BE2C (cell line): ENCODE results near the gene SIL1.

Source experiments
- DNase-seq: peaks from one replicate; pipeline ENCODE4 v3.0.0-alpha.2; 2020
- H3K27me3 ChIP-seq: fragments of 250-450 bp; sonication (Bioruptor Pico); 2 replicates; pipeline ENCODE4 v1.5.1; 2020; ENCODE audit warnings: mild to moderate bottlenecking
- H3K36me3 ChIP-seq: fragments of 250-450 bp; sonication (Bioruptor Pico); 2 replicates; pipeline ENCODE4 v1.5.1; 2020; ENCODE audit warnings: mild to moderate bottlenecking
- H3K4me1 ChIP-seq: fragments of 250-450 bp; sonication (Bioruptor Pico); 2 replicates; pipeline ENCODE4 v1.5.1; 2020
- H3K4me3 ChIP-seq: 2 replicates; pipeline ENCODE4 v1.5.1; 2011; ENCODE audit warnings: low read depth, low read length
- H3K9me3 ChIP-seq: fragments of 250-450 bp; sonication (Bioruptor Pico); 2 replicates; pipeline ENCODE4 v1.5.1; 2020
- TF ChIP-seq, protein P1 (sequence below): IDR thresholded peaks from 2 replicates; pipeline ENCODE4 v1.5.1; 2012; ENCODE audit warnings: mild to moderate bottlenecking, low read depth, low read length

The SIL1 gene

DNA sequence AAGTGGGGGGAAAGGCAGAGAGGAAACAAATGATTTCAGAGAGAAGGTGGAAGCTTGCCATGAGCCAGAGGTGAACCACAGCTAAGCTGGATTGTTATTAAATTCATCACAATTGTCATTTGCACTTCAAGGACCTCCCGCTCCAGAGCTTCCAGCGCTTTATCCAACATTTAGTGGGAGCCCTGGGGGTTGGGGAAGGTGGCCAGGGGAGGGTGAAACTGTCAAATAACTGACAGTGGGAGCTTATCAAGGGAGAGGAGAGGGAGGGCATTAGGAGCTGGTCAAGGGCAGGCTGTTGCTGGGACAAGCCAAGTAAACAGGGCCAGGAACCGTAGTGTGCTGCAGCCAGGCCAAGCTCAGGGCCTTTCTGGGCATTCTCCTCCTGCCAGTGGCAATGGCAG is 71.5 kb downstream of the SIL1 start:
- Histone ChIP-seq H3K4me1 (0 out of 2 replicates have a peak, but pooled peaks cover 3% of the 10 kb centered on the region), H3K27me3 (no peaks in the 10 kb centered on the region), H3K4me3 (no peak overlapping the region), H3K36me3 (no peaks in the 10 kb centered on the region), H3K9me3 (no peaks in the 10 kb centered on the region)
- TF ChIP-seq, protein P1, sequence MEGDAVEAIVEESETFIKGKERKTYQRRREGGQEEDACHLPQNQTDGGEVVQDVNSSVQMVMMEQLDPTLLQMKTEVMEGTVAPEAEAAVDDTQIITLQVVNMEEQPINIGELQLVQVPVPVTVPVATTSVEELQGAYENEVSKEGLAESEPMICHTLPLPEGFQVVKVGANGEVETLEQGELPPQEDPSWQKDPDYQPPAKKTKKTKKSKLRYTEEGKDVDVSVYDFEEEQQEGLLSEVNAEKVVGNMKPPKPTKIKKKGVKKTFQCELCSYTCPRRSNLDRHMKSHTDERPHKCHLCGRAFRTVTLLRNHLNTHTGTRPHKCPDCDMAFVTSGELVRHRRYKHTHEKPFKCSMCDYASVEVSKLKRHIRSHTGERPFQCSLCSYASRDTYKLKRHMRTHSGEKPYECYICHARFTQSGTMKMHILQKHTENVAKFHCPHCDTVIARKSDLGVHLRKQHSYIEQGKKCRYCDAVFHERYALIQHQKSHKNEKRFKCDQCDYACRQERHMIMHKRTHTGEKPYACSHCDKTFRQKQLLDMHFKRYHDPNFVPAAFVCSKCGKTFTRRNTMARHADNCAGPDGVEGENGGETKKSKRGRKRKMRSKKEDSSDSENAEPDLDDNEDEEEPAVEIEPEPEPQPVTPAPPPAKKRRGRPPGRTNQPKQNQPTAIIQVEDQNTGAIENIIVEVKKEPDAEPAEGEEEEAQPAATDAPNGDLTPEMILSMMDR = no peak
- DNase-seq = no peak

DNA sequence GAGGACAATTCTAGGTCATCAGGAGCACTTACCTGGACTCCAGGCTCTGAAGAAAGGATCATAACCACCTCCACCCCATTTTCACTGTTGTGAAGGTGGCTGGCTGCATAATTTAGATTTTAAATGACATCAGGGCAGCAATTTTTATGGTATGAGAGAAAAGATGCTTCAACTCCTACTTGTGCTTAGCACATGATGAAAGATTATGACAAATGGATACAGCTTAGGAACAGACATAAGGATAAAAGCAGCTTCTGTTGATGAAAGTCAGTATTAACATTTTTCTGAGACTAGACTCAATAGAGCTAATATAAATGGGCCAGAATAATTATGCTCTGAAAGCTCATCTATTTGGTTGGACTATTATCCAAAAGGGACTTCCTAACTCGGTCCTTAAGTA is 72.2 kb downstream of the SIL1 start:
- TF ChIP-seq, protein P1 = no peak
- DNase-seq = no peak
- Histone ChIP-seq H3K27me3 (no peaks in the 10 kb centered on the region), H3K9me3 (no peaks in the 10 kb centered on the region), H3K36me3 (no peaks in the 10 kb centered on the region), H3K4me1 (no peaks in the 10 kb centered on the region), H3K4me3 (no peak overlapping the region)

DNA sequence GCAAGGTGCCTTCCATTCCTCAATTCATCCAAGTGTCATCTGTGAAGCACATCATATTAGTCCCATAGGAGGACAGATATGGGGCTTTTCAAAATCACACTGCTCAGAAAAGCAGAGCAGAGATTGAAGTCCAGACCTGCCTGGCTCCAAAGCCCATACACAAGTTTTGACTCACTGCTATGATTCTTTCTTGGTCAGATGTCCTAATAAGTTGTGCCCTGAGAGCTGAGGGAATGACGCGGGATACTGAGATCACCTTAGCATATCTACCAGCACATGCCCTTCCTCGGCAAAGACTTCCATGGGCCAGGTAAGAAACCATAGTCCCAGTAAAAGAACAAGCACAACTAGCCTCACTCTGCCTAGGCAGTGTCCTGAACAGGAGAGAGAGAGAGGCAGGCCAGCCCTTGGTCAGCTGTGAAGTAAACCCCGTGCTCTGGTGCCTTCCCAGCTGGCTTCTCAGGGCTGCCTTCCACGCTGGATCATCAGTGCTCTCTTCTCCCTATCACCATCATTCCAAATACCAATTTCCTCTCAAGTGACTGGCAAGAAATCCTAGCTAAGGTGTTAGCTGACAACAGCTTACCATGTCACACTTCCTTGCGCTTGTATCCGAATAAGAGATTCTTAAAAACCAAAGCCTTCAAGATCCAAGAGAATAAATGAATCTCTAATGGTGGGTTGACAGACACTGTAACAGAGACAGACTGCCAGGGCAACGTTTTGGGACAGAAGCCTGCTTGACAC is 73.2 kb downstream of the SIL1 start:
- TF ChIP-seq, protein P1 = no peak
- H3K27me3 ChIP-seq = no peaks in the 10 kb centered on the region
- no peaks in the 10 kb centered on the region for H3K9me3 ChIP-seq
- peaks cover 5% of the 10 kb centered on the region; the same call in 1 of the 2 replicates for H3K36me3 ChIP-seq
- no peaks in the 10 kb centered on the region for H3K4me1 ChIP-seq
- DNase-seq = no peak
- no peak overlapping the region for H3K4me3 ChIP-seq

- DNase-seq = no peak
- H3K36me3 ChIP-seq = peaks cover 13% of the 10 kb centered on the region; the same call in 1 of the 2 replicates
- no peaks in the 10 kb centered on the region for H3K4me1 ChIP-seq
- no peaks in the 10 kb centered on the region for H3K9me3 ChIP-seq
- H3K4me3 ChIP-seq = no peak overlapping the region
- TF ChIP-seq, protein P1 = no peak
- no peaks in the 10 kb centered on the region for H3K27me3 ChIP-seq
These were observed 77.0 kb downstream of the SIL1 start for GRCh38 chr5:139121120-139121519.

GRCh38 chr5:139120521-139120920 is 77.6 kb downstream of the SIL1 start:
- no peaks in the 10 kb centered on the region for H3K27me3 ChIP-seq
- peaks cover 13% of the 10 kb centered on the region; the same call in 1 of the 2 replicates for H3K36me3 ChIP-seq
- TF ChIP-seq, protein P1 = no peak
- no peak overlapping the region for H3K4me3 ChIP-seq
- H3K9me3 ChIP-seq = no peaks in the 10 kb centered on the region
- H3K4me1 ChIP-seq = no peaks in the 10 kb centered on the region
- DNase-seq = no peak

DNA sequence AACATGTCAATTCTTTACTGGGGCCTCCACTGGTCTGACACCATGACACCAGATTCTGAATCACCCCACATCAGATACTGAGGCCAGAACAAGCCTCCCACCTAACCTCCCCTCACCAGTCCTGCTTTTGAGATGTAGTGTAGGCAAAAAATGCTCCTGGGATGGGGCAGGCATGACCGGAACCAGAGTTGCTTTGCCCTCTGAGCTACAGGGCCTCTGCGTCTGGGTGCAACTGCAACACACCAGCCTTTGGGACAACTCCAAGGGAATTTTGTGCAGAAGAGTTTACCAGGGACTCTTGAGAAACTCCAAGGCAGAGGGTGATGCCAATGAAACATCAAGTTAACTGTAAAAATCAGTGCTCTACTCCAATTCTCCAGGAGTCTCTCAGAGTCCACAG is 79.4 kb downstream of the SIL1 start:
- Histone ChIP-seq H3K4me3 (no peak overlapping the region), H3K36me3 (peaks cover 13% of the 10 kb centered on the region; the same call in 1 of the 2 replicates), H3K27me3 (no peaks in the 10 kb centered on the region), H3K4me1 (no peaks in the 10 kb centered on the region), H3K9me3 (no peaks in the 10 kb centered on the region)
- DNase-seq = no peak
- TF ChIP-seq, protein P1 = no peak
